GM13976 (cell line): ENCODE results near the gene FBRS.
A peak's percentile ranks its signal among the peaks of the same experiment; 100 is the strongest.

ENCODE experiments used
- DNase-seq: peaks from one replicate; pipeline ENCODE4 v3.0.0; 2012; ENCODE audit warnings: low spot score
- CTCF ChIP-seq: IDR thresholded peaks from 2 replicates; pipeline ENCODE4 v1.5.1; 2012; ENCODE audit warnings: borderline replicate concordance, mild to moderate bottlenecking; ENCODE audit not compliant: insufficient read depth; ENCODE audit errors: extremely low read depth, missing control alignments, control extremely low read depth
- in situ Hi-C: fragments of 300-500 bp; cut with MboI; formaldehyde crosslinking; loops from one replicate; pipeline ENCODE4 v1.12.0; 2022; ENCODE audit warnings: low sequenced_read_pairs, mixed read lengths, inconsistent platforms; ENCODE audit not compliant: unreplicated experiment

Gene FBRS

GRCh38 chr16:30644334-30644830, 13.8 kb upstream of the FBRS start:
- in situ Hi-C loops: no loop called here
- TF ChIP-seq CTCF: no peak
- no peak for DNase-seq

- in situ Hi-C loops: no loop called here
- no peak for TF ChIP-seq CTCF
- no peak for DNase-seq
Observed at GRCh38 chr16:30645727-30646126, 12.5 kb upstream of the FBRS start.

GRCh38 chr16:30647274-30647571, 11.0 kb upstream of the FBRS start:
- DNase-seq: no peak
- TF ChIP-seq CTCF: no peak
- in situ Hi-C loops: no loop called here

GRCh38 chr16:30649725-30650368, 8.4 kb upstream of the FBRS start:
- in situ Hi-C loops: no loop called here

GRCh38 chr16:30650369-30651123, 7.7 kb upstream of the FBRS start, which contains the start of gene PRR14:
Gene PRR14 (plus strand): TSS chr16:30650960. CDS start chr16:30651646, 686 bp downstream.
- peak; percentile 9 for TF ChIP-seq CTCF
- peak; percentile 93 for DNase-seq
- in situ Hi-C loops: no loop called here

More at GRCh38 chr16:30649725-30650368, 8.4 kb upstream of the FBRS start:
- no peak for TF ChIP-seq CTCF
- no peak for DNase-seq

GRCh38 chr16:30651124-30652004, 6.9 kb upstream of the FBRS start:
- in situ Hi-C loops: no loop called here
- TF ChIP-seq CTCF: peak; percentile 91
- DNase-seq: peak; percentile 92
